GM12801 (cell line): ENCODE results near the gene LMNA.

ENCODE experiments used
- CTCF ChIP-seq: IDR thresholded peaks from one replicate; pipeline ENCODE4 v1.5.1; 2011; ENCODE audit warnings: control low read depth; ENCODE audit not compliant: insufficient read length; ENCODE audit errors: extremely low read depth

The LMNA gene

GRCh38 chr1:156083800-156084790, 30.4 kb upstream of the LMNA start:
- no peak for TF ChIP-seq CTCF

DNA sequence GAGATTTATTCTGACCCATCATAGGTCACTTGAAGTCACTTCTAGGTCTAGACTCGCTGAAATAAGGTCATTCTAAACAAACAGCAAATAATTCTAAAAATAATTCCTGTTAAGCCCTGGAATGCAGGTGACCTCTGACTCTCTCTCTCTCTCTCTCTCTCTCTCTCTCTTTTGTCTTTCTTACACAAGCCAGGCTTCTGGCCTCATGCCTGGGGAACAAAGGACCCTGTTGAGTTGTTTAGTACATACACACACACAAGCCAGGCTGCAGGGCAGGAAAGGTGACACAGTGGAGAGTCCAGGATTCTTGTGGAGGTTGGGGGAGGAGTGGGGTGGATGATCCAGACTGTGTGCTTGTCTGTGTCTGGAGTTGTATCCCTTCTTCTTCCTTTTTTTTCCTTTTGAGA, 28.3 kb upstream of the LMNA start:
- no peak for TF ChIP-seq CTCF

DNA sequence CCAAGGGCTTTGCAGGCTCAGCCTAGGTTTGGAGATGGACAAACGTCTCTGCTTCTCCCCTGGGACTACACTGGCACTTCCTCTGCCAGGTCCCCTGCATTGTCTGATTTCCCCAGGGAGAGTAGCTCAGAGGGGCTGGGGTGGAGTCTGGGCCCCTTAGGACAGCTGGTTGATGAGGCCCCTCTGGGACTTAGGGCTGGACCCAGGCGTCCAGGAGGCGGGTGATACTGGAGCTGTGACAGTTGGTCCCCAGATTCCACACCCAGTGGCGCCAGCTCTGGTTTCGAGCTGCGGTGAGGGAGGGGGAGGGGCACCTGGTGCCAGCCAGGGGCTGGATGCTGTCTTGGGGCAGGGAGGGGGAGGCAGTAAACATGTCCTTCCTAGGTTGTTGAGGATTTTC, 24.8 kb upstream of the LMNA start:
- no peak for TF ChIP-seq CTCF

GRCh38 chr1:156090138-156090839, 24.2 kb upstream of the LMNA start:
- no peak for TF ChIP-seq CTCF

DNA sequence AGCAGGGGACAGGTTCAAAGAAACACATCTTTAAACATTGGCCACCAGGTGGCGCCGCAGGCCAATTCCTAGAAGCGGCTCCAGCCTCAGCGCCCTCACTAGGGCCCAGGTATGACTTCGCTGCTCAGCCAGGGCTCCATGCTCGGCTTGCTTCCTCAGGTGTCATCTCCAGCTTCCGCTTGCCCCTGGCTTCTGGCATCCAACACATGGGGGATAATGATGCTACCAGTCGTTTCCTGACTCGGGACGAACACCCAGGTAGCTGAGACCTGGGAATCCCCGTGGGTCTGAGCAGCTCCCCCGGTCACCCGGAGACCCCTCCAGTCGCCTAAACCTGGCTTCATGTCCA, 23.7 kb upstream of the LMNA start:
- no peak for TF ChIP-seq CTCF

DNA sequence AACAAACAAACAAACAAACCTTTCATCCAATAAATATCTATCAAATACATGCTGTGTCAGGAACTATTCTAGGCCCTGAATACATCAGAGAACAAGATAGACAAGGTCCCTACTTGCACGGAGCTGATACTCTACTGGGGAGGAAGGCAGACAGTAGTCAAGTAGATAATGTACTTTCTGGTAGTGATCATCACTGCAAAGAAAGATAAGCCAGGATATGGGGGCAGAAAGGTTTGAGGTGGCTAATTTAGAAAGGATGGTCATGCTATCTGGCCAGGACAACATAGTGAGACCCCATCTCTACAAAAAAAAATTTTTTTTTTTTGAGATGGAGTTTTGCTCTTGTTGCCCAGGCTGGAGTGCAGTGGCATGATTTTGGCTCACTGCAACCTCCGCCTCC, 22.9 kb upstream of the LMNA start:
- no peak for TF ChIP-seq CTCF

DNA sequence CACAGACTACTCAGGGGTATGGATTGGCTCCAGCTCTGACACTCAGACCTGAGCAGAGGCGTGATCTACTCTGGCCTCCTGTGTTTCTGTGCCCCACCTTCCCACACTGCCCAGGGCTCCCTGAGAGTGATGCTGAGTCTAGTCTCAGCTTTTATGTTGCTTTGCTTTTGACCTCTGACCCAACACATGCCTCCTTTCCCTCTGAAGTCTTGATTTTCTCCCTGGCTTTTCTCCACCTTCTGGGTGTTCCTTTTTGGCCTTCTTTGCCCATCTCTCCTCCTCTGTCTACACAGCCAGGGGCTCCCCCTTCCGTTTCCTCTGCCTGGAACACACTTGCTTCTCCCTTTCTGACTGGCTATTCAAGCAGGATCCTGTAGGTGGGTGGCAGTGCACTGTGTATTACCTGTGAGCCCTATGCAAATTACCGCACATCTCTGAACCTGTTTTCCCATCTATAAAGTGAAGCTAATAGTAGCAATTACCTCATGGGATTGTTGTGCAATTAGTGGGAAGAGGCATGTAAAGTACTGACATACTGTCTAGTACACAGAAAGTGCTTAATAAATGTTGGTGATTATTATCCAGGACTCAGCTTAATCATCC, 18.5 kb upstream of the LMNA start:
- no peak for TF ChIP-seq CTCF
